Heart right ventricle (tissue), 16 donors: ENCODE data around the gene DENND1C. TPM values are rescaled to one million over a fixed set of nuclear protein-coding genes. Genes with fewer than 3 reads are reported as not detected.

Experiments used
- ATAC-seq, 8 donors: fragments of 200-7000 bp; cut with Tn5 transposase; one replicate each; pipeline ENCODE4 v1.9.1; 2020; ENCODE audit warnings: mild to moderate bottlenecking in 8 of 8, moderate library complexity in 8 of 8, moderate number of reproducible peaks in 1 of 8
- DNase-seq, 2 donors: peaks; one replicate each; pipeline ENCODE4 v3.0.0-alpha.2; 2020
- H3K27ac ChIP-seq, 10 donors: fragments of 200-600 bp; sonication (generic) in 2 of 10; one replicate each; pipeline versions ENCODE4 v1.5.0 to v1.8.0; 2020 to 2022; ENCODE audit warnings: mild to moderate bottlenecking in 3 of 10
- H3K27me3 ChIP-seq, 7 donors: fragments of 200-600 bp; one replicate each; pipeline ENCODE4 v1.8.0; 2021 to 2022; ENCODE audit warnings: mild to moderate bottlenecking in 2 of 7
- H3K36me3 ChIP-seq, 9 donors: fragments of 200-600 bp; sonication (generic) in 1 of 9; one replicate each; pipeline versions ENCODE4 v1.5.0 to v1.8.0; 2020 to 2022; ENCODE audit warnings: mild to moderate bottlenecking in 2 of 9
- H3K4me1 ChIP-seq, 9 donors: fragments of 200-600 bp; sonication (generic) in 1 of 9; one replicate each; pipeline versions ENCODE4 v1.5.0 to v1.8.0; 2020 to 2022; ENCODE audit warnings: mild to moderate bottlenecking in 4 of 9
- H3K4me3 ChIP-seq, 10 donors: fragments of 200-600 bp; sonication (generic) in 2 of 10; one replicate each; pipeline versions ENCODE4 v1.5.0 to v1.8.0; 2020 to 2022; ENCODE audit warnings: mild to moderate bottlenecking in 7 of 10, moderate library complexity in 2 of 10
- H3K9me3 ChIP-seq, 11 donors: fragments of 200-600 bp in 10 of 11; sonication (generic) in 2 of 11; one replicate each; pipeline versions ENCODE4 v1.5.0 to v1.8.0; 2013 to 2022; ENCODE audit warnings: mild to moderate bottlenecking in 2 of 11, control low read depth in 1 of 11, moderate library complexity in 1 of 11
- WGBS, 2 donors: extraction: QIAGEN DNeasy Blood & Tissue Kit; methylation state at CpG; one replicate each; pipeline ENCODE4 v1.1.7; 2013; ENCODE audit warnings: inconsistent platforms in 1 of 2; 5-methylcytosine and 5-hydroxymethylcytosine counted together
- intact Hi-C, 10 donors: fragments of 100-400 bp; cut with DNase I; formaldehyde crosslinking; loops; one replicate each; pipeline versions ENCODE4 v1.11.1 to v1.14.2; 2022
- polyA plus RNA-seq, 2 donors: library from polyadenylated mRNA; stranded (reverse); fragments of 200-250 nt; gene quantifications; one replicate each; pipeline ENCODE4 v1.2.3, GENCODE V29; 2013
- total RNA-seq, 10 donors: library from RNA; stranded (reverse); fragmentation: NEBNext Ultra II Directional in 3 of 10; extraction: Animal tissue kit (Norgen Biotek cat#: 25700) in 3 of 10; gene quantifications; one replicate each; pipeline versions ENCODE4 v1.2.1 to v1.2.4, GENCODE V29; 2021 to 2023
- TF ChIP-seq, protein P1 (sequence below), 9 donors: fragments of 200-600 bp; sonication (generic) in 2 of 9; IDR thresholded peaks; one replicate each; pipeline versions ENCODE4 v1.5.0 to v1.8.0; 2021 to 2022; ENCODE audit warnings: antibody characterized with exemption in 9 of 9, mild to moderate bottlenecking in 5 of 9, moderate library complexity in 1 of 9
- donor health status: Arrhythmogenic right ventricular cardiomyopathy.
- donor health status: ischemic (EF 13 %, LVEDD 7.1; RV severe dilation, severe dysfunction).
- donor health status: healthy with polysubstance abuse.
- donor health status: DM: no; HTN: yes; CAD: no.
- donor health status: DM: no; HTN: no; CAD: no.
- donor health status: ischemic (EF 25% LVEDD 6.9; RV normal size, moderate dysfunction).
- donor health status: ischemic (EF 25% LVEDD 5.7; RV mildly dilated, moderate dysfunction).
- donor health status: healthy.
- donor health status: DM: yes; HTN: yes; CAD: no.
- donor health status: Ischemic cardiomyopathy.
- donor health status: ischemic (EF 35%, LVEDD 5.7; RV mildly dilated, moderate dysfunction).
- donor health status: nonischemic (EF 11% LVEDD 7.7; RV severe dilation, severe dysfunction).
- donor health status: DM: yes; HTN: yes; CAD: no.
- donor health status: PGD.
- donor health status: ischemic (EF 29% LVEDD 5.4; RV normal size, mild dysfunction).
- donor health status: nonischemic (EF 23%, LVEDD 6.1; RV moderate dilation, normal function).

DENND1C gene
- total and polyA plus RNA-seq, 12 donors: 0.09 to 4.0 (median 0.69) TPM

GRCh38 chr19:6498294-6499036 is 16.9 kb upstream of the DENND1C start:
- no peak overlapping the region for H3K4me3 ChIP-seq
- H3K4me1 ChIP-seq: peaks cover 0 to 15% (median 12%) of the 10 kb centered on the region in 9 donors
- H3K27me3 ChIP-seq: peaks cover 19 to 53% (median 44%) of the 10 kb centered on the region in 7 donors
- no peaks in the 10 kb centered on the region for H3K9me3 ChIP-seq
- ATAC-seq: no peak
- TF ChIP-seq, protein P1, sequence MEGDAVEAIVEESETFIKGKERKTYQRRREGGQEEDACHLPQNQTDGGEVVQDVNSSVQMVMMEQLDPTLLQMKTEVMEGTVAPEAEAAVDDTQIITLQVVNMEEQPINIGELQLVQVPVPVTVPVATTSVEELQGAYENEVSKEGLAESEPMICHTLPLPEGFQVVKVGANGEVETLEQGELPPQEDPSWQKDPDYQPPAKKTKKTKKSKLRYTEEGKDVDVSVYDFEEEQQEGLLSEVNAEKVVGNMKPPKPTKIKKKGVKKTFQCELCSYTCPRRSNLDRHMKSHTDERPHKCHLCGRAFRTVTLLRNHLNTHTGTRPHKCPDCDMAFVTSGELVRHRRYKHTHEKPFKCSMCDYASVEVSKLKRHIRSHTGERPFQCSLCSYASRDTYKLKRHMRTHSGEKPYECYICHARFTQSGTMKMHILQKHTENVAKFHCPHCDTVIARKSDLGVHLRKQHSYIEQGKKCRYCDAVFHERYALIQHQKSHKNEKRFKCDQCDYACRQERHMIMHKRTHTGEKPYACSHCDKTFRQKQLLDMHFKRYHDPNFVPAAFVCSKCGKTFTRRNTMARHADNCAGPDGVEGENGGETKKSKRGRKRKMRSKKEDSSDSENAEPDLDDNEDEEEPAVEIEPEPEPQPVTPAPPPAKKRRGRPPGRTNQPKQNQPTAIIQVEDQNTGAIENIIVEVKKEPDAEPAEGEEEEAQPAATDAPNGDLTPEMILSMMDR (IDR thresholded peaks at IDR 0.05): no peak
- intact Hi-C loops: no loop called here
- no peak overlapping the region for H3K27ac ChIP-seq
- WGBS, 2 donors: 72 to 76% methylated on average over 7 of the region's 7 CpGs
- no peak for DNase-seq
- H3K36me3 ChIP-seq: no peaks in the 10 kb centered on the region

GRCh38 chr19:6495947-6496346 is 14.4 kb upstream of the DENND1C start:
- Histone ChIP-seq H3K9me3 (peaks cover 0 to 16% (median 4%) of the 10 kb centered on the region in 11 donors), H3K27me3 (peaks cover 0 to 31% (median 19%) of the 10 kb centered on the region in 7 donors), H3K4me1 (no peaks in the 10 kb centered on the region), H3K27ac (no peak overlapping the region), H3K36me3 (no peaks in the 10 kb centered on the region), H3K4me3 (no peak overlapping the region)
- ATAC-seq (no peak), DNase-seq (no peak)
- WGBS, 2 donors: 94 to 97% methylated on average over 19 of the region's 19 CpGs
- TF ChIP-seq, protein P1 (IDR thresholded peaks at IDR 0.05): no peak
- intact Hi-C loops: no loop called here

GRCh38 chr19:6494438-6495036 is 12.9 kb upstream of the DENND1C start:
- H3K4me3 ChIP-seq: no peak overlapping the region
- no peak overlapping the region for H3K27ac ChIP-seq
- WGBS, 2 donors: 76 to 79% methylated on average over 8 of the region's 8 CpGs
- H3K36me3 ChIP-seq: no peaks in the 10 kb centered on the region
- H3K9me3 ChIP-seq: peaks cover 0 to 16% (median 4%) of the 10 kb centered on the region in 11 donors
- no peak for ATAC-seq
- H3K27me3 ChIP-seq: peaks cover 0 to 17% (median 6%) of the 10 kb centered on the region in 7 donors
- no peak for DNase-seq
- intact Hi-C loops: no loop called here
- TF ChIP-seq, protein P1 (IDR thresholded peaks at IDR 0.05): no peak
- no peaks in the 10 kb centered on the region for H3K4me1 ChIP-seq

DNA sequence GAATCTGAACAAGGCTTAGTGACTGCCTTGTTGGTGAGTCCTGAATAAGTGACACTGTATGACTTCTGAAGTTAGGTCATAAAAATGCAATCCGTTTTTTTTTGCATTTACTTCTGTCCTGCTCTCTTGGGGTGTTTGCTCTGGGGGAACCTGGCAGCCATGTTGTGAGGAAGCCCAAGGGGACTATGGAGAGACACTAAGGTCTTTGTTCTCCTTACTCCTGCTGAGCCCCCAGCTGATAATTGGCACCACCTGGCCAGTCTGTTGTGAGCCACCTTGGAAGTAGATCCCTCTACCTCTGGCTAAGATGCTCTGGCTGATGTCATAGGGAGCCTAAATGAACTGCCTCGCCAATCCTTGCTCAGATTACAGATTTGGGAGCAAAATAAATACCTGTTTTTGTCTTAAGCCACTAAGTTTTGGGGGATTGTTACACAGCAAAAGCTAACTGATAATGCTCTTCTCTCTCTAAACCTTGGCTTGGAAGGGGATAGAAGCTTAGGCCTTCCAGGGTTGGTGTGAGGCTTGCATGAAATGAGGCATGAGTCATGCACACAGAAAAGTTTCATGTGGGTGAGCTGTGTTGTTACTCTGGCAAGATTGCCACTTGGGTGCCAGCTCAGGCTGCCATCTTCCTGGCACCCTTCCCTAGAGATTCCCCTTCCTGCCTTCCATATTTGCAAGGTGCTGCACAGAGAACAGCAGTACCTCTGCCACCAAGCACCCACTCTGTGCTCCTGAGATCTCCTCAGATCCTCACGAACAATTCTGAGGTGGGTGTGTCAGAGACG is 10.4 kb upstream of the DENND1C start:
- Histone ChIP-seq H3K4me1 (no peaks in the 10 kb centered on the region), H3K27me3 (peaks cover 0 to 13% (median 3%) of the 10 kb centered on the region in 7 donors), H3K4me3 (no peak overlapping the region), H3K9me3 (peaks cover 0 to 16% (median 4%) of the 10 kb centered on the region in 11 donors), H3K27ac (no peak overlapping the region), H3K36me3 (no peaks in the 10 kb centered on the region)
- no peak for ATAC-seq
- 79 to 81% methylated on average over 4 of the region's 4 CpGs for WGBS, 2 donors
- intact Hi-C loops: no loop called here
- TF ChIP-seq, protein P1 (IDR thresholded peaks at IDR 0.05): no peak
- DNase-seq: no peak
